GM12878 (cell line): Measurements from ENCODE around the gene PTK7. TPM values are rescaled to one million over a fixed set of nuclear protein-coding genes. Genes with fewer than 3 reads are reported as not detected.

Experiments used
- ATF3 ChIP-seq: IDR thresholded peaks from 2 replicates; pipeline ENCODE4 v1.6.1; 2011; ENCODE audit warnings: low read depth, mild to moderate bottlenecking, low read length, moderate library complexity, borderline replicate concordance; ENCODE audit errors: extremely low read depth
- BMI1 ChIP-seq: fragments of 450-650 bp; IDR thresholded peaks from 2 replicates; pipeline ENCODE4 v1.6.1; 2016; ENCODE audit warnings: mild to moderate bottlenecking, moderate library complexity, borderline replicate concordance
- CBFB ChIP-seq: IDR thresholded peaks from 2 replicates; pipeline ENCODE4 v1.6.1; 2016; ENCODE audit warnings: antibody characterized with exemption, low read depth
- CBX3 ChIP-seq: fragments of 200-600 bp; sonication (generic); IDR thresholded peaks from 2 replicates; pipeline ENCODE4 v1.6.1; 2016; ENCODE audit warnings: low read depth, borderline replicate concordance
- CBX5 ChIP-seq: sonication (generic); IDR thresholded peaks from 2 replicates; pipeline ENCODE4 v1.6.1; 2016; ENCODE audit warnings: low read depth, moderate library complexity, mild to moderate bottlenecking, inconsistent platforms
- EP300 ChIP-seq, 2 experiments: fragments of 150-350 bp in 1 of 2; IDR thresholded peaks; 2 replicates each; pipeline ENCODE4 v1.6.1; 2011 to 2012; ENCODE audit warnings: low read depth in 2 of 2, low read length in 2 of 2, borderline replicate concordance in 1 of 2, improper control_type of control experiment in 1 of 2, inconsistent platforms in 1 of 2; ENCODE audit not compliant: control insufficient read depth in 1 of 2
- GATAD2B ChIP-seq: fragments of 450-650 bp; conservative IDR thresholded peaks from 2 replicates; pipeline ENCODE4 v1.6.1; 2017; ENCODE audit warnings: low read depth, mild to moderate bottlenecking, moderate library complexity
- IRF4 ChIP-seq: IDR thresholded peaks from 2 replicates; pipeline ENCODE4 v1.6.1; 2011; ENCODE audit warnings: low read depth, low read length
- LARP7 ChIP-seq: fragments of 450-650 bp; IDR thresholded peaks from 2 replicates; pipeline ENCODE4 v1.6.1; 2017; ENCODE audit warnings: mild to moderate bottlenecking
- MEF2A ChIP-seq: IDR thresholded peaks from 2 replicates; pipeline ENCODE4 v1.6.1; 2011; ENCODE audit warnings: low read depth, mild to moderate bottlenecking, low read length, moderate library complexity; ENCODE audit not compliant: insufficient read depth
- MEF2B ChIP-seq: fragments of 450-650 bp; IDR thresholded peaks from 2 replicates; pipeline ENCODE4 v1.6.1; 2018; ENCODE audit warnings: mild to moderate bottlenecking, moderate library complexity; ENCODE audit not compliant: partially characterized antibody, poor library complexity, severe bottlenecking
- NFIC ChIP-seq: IDR thresholded peaks from 2 replicates; pipeline ENCODE4 v1.6.1; 2012; ENCODE audit warnings: low read depth, mild to moderate bottlenecking, inconsistent platforms, low read length, moderate library complexity
- NFYB ChIP-seq: IDR thresholded peaks from 2 replicates; pipeline ENCODE4 v1.6.1; 2011; ENCODE audit warnings: low read depth, mild to moderate bottlenecking, low read length, improper control_type of control experiment, moderate library complexity; ENCODE audit not compliant: insufficient read depth
- PBX3 ChIP-seq: IDR thresholded peaks from 2 replicates; pipeline ENCODE4 v1.6.1; 2011; ENCODE audit warnings: mild to moderate bottlenecking, low read depth, low read length, moderate library complexity; ENCODE audit not compliant: insufficient replicate concordance
- POLR2AphosphoS5 ChIP-seq: IDR thresholded peaks from 2 replicates; pipeline ENCODE4 v1.6.1; 2011; ENCODE audit warnings: mild to moderate bottlenecking, low read length, inconsistent platforms
- RAD51 ChIP-seq: fragments of 450-650 bp; IDR thresholded peaks from 2 replicates; pipeline ENCODE4 v1.6.1; 2016; ENCODE audit warnings: moderate library complexity, mild to moderate bottlenecking, inconsistent platforms
- SIX5 ChIP-seq: IDR thresholded peaks from 2 replicates; pipeline ENCODE4 v1.6.1; 2011; ENCODE audit warnings: mild to moderate bottlenecking, low read depth, low read length, moderate library complexity; ENCODE audit not compliant: severe bottlenecking
- TAF1 ChIP-seq: IDR thresholded peaks from 2 replicates; pipeline ENCODE4 v1.6.1; 2011; ENCODE audit warnings: mild to moderate bottlenecking, low read depth, low read length, borderline replicate concordance
- WRNIP1 ChIP-seq: IDR thresholded peaks from 2 replicates; pipeline ENCODE4 v1.6.1; 2011; ENCODE audit warnings: low read depth, low read length, improper control_type of control experiment, borderline replicate concordance
- polyA plus RNA-seq, 11 experiments: library from polyadenylated mRNA; depleted of rRNA in 4 of 11; unstranded in 6 of 11; stranded (reverse) in 5 of 11; fragments of >200 nt; fragmentation: Nextera tagmentation in 4 of 11; fragmentation: Illumina TruSeq in 1 of 11; extraction: Ambion mirVana in 4 of 11; extraction: Trizol in 1 of 11; gene quantifications; 1 replicate in 1 of 11; 2 replicates in 10 of 11; pipeline versions ENCODE4 v1.2.1 to v1.2.3, GENCODE V29; 2011 to 2016; ENCODE audit warnings: inconsistent platforms in 2 of 11, missing spikeins in 2 of 11, low read depth in 1 of 11
- total RNA-seq, 4 experiments: library from RNA; depleted of rRNA in 3 of 4; stranded (reverse); fragments of >200 nt in 3 of 4; fragmentation: Illumina TruSeq in 1 of 4; extraction: Trizol in 1 of 4; gene quantifications; 2 replicates each; pipeline versions ENCODE4 v1.2.1 to v1.2.3, GENCODE V29; 2013 to 2021
- TF ChIP-seq, protein P1 (sequence below): fragments of 450-650 bp; formaldehyde crosslinking; IDR thresholded peaks from 2 replicates; pipeline ENCODE4 v1.5.0; 2022; ENCODE audit warnings: mild to moderate bottlenecking, missing genetic modification characterization
- TF ChIP-seq, protein P2 (sequence below): IDR thresholded peaks from 2 replicates; pipeline ENCODE4 v1.6.1; 2011; ENCODE audit warnings: borderline replicate concordance, low read depth, mild to moderate bottlenecking, moderate library complexity, mixed read lengths, low read length; ENCODE audit not compliant: insufficient read depth; ENCODE audit errors: extremely low read length
- TF ChIP-seq, protein P3 (sequence below): IDR thresholded peaks from 2 replicates; pipeline ENCODE4 v1.6.1; 2012; ENCODE audit warnings: low read depth, low read length, improper control_type of control experiment

PTK7 gene
- total and polyA plus RNA-seq, 10 of the 15 experiments (the other 5 are each of a cell fraction or from before 2014, with no cell fraction given): 0.18 to 14.4 (median 3.3) TPM; not detected in 1

DNA sequence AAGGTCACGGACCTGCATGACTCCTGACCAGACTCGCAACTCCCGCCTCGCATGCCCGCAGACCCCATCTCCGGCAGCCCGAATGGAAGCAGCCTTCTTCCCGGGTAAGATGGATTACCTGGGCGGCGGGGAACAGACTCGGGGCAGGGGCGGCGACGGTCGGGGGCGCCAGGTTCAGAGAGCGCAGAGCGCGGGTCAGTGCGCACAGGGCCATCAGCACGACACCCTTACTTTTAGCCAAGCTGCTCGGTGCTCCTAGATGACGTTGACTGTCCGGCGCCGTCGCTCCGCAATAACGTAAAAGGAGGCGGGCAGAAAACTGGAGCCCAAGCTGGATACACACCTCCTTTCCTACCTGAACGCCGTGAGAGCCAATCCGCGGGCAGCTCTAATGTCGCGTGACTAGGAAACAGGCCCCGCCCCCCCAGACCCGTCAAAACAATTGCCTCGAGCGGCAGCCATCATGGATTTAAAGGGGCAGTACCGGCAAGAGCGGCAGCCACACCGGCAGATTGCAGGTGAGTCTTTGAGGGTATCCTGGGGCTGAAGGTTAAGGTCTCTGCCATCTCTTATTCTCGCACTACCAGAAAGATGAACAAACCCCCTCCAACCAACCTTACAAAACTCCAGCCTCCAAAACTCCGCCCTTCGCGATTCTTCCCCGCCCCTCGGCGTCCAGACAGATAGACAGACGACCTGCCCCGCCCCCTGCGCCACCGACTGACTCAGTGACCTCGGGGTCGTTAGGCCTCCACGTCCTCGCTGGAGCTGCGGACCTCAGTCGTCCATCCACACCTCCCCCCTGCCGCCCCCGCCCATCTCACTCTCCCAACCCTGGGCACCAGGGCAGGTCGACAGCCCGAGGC is 16.7 kb upstream of the PTK7 start, which contains the start of the genes KLC4 and MRPL2 (continued):
- no peak for TF ChIP-seq EP300 (IDR thresholded peaks at IDR 0.05; ENCODE audit: borderline replicate concordance in 1 of 2, control insufficient read depth in 1 of 2, low read depth in 2 of 2, low read length in 2 of 2)
- TF ChIP-seq, protein P1, sequence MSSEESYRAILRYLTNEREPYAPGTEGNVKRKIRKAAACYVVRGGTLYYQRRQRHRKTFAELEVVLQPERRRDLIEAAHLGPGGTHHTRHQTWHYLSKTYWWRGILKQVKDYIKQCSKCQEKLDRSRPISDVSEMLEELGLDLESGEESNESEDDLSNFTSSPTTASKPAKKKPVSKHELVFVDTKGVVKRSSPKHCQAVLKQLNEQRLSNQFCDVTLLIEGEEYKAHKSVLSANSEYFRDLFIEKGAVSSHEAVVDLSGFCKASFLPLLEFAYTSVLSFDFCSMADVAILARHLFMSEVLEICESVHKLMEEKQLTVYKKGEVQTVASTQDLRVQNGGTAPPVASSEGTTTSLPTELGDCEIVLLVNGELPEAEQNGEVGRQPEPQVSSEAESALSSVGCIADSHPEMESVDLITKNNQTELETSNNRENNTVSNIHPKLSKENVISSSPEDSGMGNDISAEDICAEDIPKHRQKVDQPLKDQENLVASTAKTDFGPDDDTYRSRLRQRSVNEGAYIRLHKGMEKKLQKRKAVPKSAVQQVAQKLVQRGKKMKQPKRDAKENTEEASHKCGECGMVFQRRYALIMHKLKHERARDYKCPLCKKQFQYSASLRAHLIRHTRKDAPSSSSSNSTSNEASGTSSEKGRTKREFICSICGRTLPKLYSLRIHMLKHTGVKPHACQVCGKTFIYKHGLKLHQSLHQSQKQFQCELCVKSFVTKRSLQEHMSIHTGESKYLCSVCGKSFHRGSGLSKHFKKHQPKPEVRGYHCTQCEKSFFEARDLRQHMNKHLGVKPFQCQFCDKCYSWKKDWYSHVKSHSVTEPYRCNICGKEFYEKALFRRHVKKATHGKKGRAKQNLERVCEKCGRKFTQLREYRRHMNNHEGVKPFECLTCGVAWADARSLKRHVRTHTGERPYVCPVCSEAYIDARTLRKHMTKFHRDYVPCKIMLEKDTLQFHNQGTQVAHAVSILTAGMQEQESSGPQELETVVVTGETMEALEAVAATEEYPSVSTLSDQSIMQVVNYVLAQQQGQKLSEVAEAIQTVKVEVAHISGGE (CRISPR knock-in tag): no peak
- TF ChIP-seq, protein P2, sequence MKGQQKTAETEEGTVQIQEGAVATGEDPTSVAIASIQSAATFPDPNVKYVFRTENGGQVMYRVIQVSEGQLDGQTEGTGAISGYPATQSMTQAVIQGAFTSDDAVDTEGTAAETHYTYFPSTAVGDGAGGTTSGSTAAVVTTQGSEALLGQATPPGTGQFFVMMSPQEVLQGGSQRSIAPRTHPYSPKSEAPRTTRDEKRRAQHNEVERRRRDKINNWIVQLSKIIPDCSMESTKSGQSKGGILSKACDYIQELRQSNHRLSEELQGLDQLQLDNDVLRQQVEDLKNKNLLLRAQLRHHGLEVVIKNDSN: peak; percentile 62
- TF ChIP-seq RAD51: peak; percentile 67
- no peak for TF ChIP-seq MEF2A
- peak; percentile 59; the same call in 1 of the 2 replicates for TF ChIP-seq NFYB
- TF ChIP-seq IRF4: no peak
- no peak for TF ChIP-seq WRNIP1
- TF ChIP-seq NFIC: no peak
- 0 out of 2 replicates have a peak, but pooled peaks have one; percentile 33 for TF ChIP-seq CBFB
- TF ChIP-seq, protein P3, sequence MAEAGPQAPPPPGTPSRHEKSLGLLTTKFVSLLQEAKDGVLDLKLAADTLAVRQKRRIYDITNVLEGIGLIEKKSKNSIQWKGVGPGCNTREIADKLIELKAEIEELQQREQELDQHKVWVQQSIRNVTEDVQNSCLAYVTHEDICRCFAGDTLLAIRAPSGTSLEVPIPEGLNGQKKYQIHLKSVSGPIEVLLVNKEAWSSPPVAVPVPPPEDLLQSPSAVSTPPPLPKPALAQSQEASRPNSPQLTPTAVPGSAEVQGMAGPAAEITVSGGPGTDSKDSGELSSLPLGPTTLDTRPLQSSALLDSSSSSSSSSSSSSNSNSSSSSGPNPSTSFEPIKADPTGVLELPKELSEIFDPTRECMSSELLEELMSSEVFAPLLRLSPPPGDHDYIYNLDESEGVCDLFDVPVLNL: no peak
- TF ChIP-seq CBX3: no peak
- no peak for TF ChIP-seq BMI1
- TF ChIP-seq GATAD2B: no peak
- TF ChIP-seq SIX5: peak; percentile 47
- TF ChIP-seq TAF1: peak; percentile 59
- TF ChIP-seq LARP7: no peak
- TF ChIP-seq ATF3: peak; percentile 86
- no peak for TF ChIP-seq CBX5
- peak; percentile 91 for TF ChIP-seq POLR2AphosphoS5
- TF ChIP-seq MEF2B: no peak
- peak; percentile 78 for TF ChIP-seq PBX3
